ENCODE measurements around the gene EIF2B4. TPM values are rescaled to one million over a fixed set of nuclear protein-coding genes. Genes with fewer than 3 reads are reported as not detected.

The EIF2B4 gene
- total RNA-seq, 1 experiment from 2014 or later: 67.2 TPM

DNA sequence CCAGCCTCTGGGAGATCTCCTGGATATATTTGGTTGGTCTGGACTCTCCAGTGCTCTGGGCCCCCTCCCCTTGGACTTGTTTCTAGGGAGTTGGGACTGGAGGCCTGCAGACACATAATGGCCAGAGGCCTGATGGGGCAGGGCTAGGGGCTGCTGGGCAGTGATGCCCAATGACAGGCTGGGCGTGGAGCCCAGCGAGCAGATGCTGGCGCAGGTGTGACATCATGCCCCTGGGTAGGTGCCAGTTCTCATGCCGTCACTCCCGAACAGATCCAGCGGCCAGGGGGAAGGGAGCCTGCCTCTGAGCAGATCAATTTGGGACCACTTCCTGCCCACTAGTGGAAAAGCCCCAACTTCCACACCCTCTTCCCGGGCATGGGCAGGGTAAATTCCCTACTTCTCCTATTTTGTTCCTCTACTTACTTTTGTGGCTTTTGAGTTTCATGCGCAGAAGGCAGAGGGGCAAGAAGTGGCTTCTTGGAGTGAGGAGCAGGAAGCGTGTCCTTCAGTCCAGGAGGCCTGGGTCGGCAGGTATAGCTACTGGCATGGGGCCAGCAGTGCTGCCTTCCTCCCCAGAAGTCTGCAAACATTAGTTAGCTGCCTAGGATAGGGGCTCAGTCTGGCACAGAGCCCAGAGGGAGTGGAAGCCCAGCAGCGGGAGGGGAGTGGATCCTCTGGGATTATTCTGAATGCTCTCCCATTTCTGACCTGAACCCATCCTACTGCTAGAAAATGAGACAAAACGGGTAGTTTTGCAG lies 53.3 kb downstream of the EIF2B4 start:
- Histone ChIP-seq H3K56ac (ENCODE audit: insufficient read length, low read depth, low read length) (no peak overlapping the region), H3K27ac (ENCODE audit: insufficient read length, low read depth, low read length) (no peak overlapping the region), H2BK120ac (ENCODE audit: low read depth, low read length, poor library complexity, severe bottlenecking) (no peak overlapping the region), H4K91ac (ENCODE audit: insufficient read length, low read depth, low read length) (no peak overlapping the region), H4K5ac (ENCODE audit: insufficient read length, low read depth, low read length) (no peak overlapping the region), H2AK5ac (ENCODE audit: insufficient read length, low read length) (no peak overlapping the region), H3K79me2 (ENCODE audit: insufficient read depth, low read length) (no peaks in the 10 kb centered on the region), H3K14ac (ENCODE audit: insufficient read depth, low read length) (no peak overlapping the region), H4K20me1 (ENCODE audit: control insufficient read depth, insufficient read depth, insufficient read length) (no peaks in the 10 kb centered on the region), H3K4ac (ENCODE audit: low read depth, low read length) (no peak overlapping the region), H2BK15ac (ENCODE audit: low read depth, low read length) (no peak overlapping the region), H3K23ac (ENCODE audit: insufficient read length, low read depth, low read length) (no peak overlapping the region), H4K8ac (replicated peaks; ENCODE audit: insufficient read length, low read depth, low read length) (no peak overlapping the region), H3K9me3 (ENCODE audit: control insufficient read depth, low read depth, low read length) (no peaks in the 10 kb centered on the region), H3K18ac (ENCODE audit: insufficient read length, low read depth, low read length) (no peak overlapping the region), H2BK12ac (ENCODE audit: insufficient read length, low read depth, low read length) (no peak overlapping the region), H2AFZ (ENCODE audit: low read length) (no peak overlapping the region), H3K23me2 (ENCODE audit: insufficient read length, low read depth, low read length, poor library complexity, severe bottlenecking) (no peaks in the 10 kb centered on the region), H3K27me3 (ENCODE audit: insufficient read depth, low read length) (no peaks in the 10 kb centered on the region), H3K4me2 (ENCODE audit: insufficient read depth, insufficient read length, low read length) (no peak overlapping the region), H2BK20ac (ENCODE audit: low read depth, low read length, poor library complexity, severe bottlenecking) (no peak overlapping the region), H2BK5ac (ENCODE audit: insufficient read length, low read length) (no peak overlapping the region), H3T11ph (ENCODE audit: low read length) (no peak overlapping the region), H3K79me1 (ENCODE audit: insufficient read depth, low read depth, low read length, poor library complexity, severe bottlenecking) (no peaks in the 10 kb centered on the region), H3K4me1 (ENCODE audit: insufficient read depth, low read length) (peaks cover 6% of the 10 kb centered on the region; the same call in 1 of the 2 replicates), H3K9ac (ENCODE audit: extremely low read depth, insufficient read length, low read length) (no peak overlapping the region)
- peaks cover 9 to 15% of the 10 kb centered on the region in 2 experiments; a peak in 3 of 4 replicates for H3K4me1 Mint-ChIP-seq
- no peak overlapping the region for H3K27ac Mint-ChIP-seq
- H3K9me3 Mint-ChIP-seq: no peaks in the 10 kb centered on the region
- no peak overlapping the region for H3K4me3 Mint-ChIP-seq
- TF ChIP-seq, protein P1, sequence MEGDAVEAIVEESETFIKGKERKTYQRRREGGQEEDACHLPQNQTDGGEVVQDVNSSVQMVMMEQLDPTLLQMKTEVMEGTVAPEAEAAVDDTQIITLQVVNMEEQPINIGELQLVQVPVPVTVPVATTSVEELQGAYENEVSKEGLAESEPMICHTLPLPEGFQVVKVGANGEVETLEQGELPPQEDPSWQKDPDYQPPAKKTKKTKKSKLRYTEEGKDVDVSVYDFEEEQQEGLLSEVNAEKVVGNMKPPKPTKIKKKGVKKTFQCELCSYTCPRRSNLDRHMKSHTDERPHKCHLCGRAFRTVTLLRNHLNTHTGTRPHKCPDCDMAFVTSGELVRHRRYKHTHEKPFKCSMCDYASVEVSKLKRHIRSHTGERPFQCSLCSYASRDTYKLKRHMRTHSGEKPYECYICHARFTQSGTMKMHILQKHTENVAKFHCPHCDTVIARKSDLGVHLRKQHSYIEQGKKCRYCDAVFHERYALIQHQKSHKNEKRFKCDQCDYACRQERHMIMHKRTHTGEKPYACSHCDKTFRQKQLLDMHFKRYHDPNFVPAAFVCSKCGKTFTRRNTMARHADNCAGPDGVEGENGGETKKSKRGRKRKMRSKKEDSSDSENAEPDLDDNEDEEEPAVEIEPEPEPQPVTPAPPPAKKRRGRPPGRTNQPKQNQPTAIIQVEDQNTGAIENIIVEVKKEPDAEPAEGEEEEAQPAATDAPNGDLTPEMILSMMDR (conservative IDR thresholded peaks at IDR 0.05): no peak
- peaks cover 0 to 2% (median 0%) of the 10 kb centered on the region in 3 experiments; a peak in 2 of 7 replicates for H3K36me3 Mint-ChIP-seq (ENCODE audit: insufficient read depth in 1 of 3, low read depth in 3 of 3)
- DNase-seq: no peak
- no peaks in the 10 kb centered on the region; the same call in none of the 2 replicates for H3K27me3 Mint-ChIP-seq (ENCODE audit: low read depth)
- no CpG with 5 or more reads among the region's 12 CpGs for WGBS (ENCODE audit: extremely low coverage, insufficient read length, low lambda C conversion rate)
